T-helper 9 cell (primary cell): ENCODE data around the gene STXBP5L.
"Not testable (repeated sequence)": the region's sequence is repeated elsewhere in the genome, so short reads cannot be mapped to it uniquely, and the experiment has no call there.

ENCODE experiments used
- DNase-seq: peaks from one replicate; pipeline ENCODE4 v3.0.0-alpha.2; 2020
- total RNA-seq, 2 donors: gene quantifications; one replicate each; lab custom pipeline; 2026; lab: John Stamatoyannopoulos, UW

STXBP5L gene
- 0 reads per million in 2 donors for total RNA-seq

DNA sequence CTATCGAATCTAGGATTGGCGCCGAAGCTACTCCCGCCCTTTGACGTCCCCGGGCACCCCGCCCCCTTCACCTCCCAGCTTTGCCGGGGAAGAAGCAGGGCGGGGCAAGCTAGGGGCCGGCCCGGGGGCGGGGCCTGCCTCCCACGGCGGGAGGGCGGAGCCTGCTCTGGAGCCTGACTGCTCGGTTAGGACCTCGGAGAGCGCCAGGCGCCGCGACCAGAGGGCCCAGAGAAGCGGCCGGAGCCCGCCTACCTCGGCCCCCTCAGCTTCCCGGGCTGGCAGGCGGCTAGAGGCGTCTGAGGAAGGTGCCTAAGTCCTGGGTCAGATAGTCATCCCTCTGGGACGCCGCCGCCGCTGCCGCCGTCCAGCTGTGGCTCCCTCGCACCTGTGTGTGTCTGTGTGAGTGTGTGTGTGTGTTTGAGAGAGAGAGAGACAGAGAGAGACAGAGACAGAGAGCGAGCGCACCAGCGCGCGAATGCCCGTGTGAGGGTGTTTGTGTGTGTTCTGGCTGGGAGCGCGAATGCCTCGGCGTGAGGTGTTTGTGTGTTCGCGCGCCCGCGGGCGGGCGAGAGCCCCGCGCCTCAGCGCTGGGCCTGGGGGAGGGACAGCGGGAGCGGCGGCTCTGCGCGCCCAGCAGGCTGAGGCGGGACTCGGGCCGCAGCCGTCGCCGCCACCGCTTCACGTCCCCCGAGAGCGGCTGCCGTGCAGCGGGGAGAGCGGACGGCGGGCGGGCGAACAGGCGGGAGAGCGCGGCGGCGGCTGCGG lies at the start of gene STXBP5L:
TSS of gene STXBP5L (plus strand) at position 176 of the 765 bp plus-strand sequence. CDS start 1,374 bp downstream, outside the sequence.
- no peak for DNase-seq

DNA sequence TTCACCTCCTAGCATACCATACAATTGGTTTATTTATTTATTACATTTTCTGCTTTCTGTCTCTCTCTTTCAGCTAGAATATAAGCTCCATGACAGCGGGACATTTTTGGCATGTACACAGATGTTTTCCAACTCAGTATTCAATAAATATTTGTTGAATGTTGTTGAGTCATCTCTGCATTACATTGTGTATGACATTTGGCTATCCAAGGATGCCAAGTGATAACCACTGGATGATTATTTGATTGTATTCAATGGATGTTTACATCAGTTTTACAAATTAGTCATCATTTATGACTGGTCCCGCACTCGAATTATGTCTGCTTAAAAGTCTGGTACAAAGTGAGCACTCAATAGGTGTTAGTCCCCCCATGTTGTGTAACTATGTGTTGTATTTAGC lies 49.5 kb upstream of the STXBP5L start:
- DNase-seq = no peak

DNA sequence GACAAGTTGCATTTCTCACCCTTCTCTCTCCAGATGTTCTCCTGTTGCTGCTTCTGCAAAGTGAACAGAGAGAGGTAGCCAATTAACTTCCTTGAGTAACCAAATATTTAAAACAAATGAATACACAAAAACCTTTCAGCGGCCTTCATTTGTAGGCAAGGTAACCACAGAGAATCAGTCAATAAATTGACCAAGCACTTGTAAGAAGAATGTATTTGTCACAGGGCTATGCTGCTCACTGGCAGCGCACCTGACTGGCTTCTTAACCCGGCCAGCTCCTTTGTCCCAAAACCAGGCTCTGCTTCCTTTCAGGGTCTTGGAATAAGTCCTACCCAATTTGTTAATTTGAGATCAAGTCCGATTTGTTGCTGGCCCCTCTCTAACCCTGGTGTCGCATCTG lies 43.5 kb upstream of the STXBP5L start:
- DNase-seq = no peak

DNA sequence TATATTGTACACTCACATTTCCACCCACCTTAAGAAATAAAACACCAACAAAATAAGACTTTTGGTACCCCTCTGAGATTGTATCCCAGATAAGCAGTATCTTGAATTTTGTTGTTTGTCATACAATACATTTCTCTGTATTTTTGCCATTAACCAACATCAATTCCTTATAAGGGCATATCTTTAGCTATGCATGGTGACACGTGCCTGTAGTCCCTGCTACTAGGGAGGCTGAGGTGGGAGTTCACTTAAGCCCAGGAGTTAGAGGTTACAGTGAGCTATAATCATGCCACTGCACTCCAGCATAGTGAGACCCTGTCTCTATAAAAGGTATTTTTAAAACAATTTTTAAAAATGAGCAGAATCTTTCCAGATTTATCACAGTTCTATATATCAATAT lies 32.5 kb upstream of the STXBP5L start:
- no peak for DNase-seq

DNA sequence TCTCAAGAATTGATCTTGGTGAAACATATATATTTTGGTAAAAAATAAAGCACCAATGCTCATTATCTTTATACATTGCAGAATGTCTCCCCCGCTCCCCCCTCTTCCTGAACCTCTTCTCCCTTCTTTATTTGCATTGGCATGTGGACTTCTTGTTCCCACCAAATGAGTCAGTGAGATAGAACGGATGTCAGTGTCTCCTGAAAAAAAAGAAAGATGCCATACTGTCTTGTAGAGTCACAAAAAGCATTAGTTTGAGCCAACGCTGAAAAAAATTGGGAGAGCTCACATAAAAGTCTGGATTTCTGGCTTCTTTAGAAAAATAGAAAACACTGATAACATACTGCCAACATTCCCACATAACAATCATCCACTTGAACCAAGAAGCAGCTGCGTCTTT lies 32.0 kb upstream of the STXBP5L start:
- DNase-seq = no peak

DNA sequence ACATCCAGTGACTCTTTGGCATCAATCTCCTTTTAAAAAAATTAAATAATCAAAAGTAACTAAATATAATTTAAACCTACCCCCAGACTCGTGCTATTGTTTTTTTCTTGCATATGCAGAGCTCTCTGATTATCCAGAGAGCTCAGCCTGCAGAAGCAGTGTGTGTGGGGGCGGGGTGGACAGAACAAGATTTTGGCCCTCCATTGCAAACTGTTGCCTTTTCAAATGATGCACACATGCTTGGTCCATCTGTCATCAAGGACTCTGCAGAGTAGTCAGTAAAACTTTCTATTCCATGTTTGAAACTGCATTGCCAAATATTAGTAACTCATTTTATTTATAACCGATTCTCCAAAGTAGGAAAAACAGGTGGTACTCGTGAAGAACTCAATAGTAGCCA lies 28.6 kb upstream of the STXBP5L start:
- DNase-seq = no peak

DNA sequence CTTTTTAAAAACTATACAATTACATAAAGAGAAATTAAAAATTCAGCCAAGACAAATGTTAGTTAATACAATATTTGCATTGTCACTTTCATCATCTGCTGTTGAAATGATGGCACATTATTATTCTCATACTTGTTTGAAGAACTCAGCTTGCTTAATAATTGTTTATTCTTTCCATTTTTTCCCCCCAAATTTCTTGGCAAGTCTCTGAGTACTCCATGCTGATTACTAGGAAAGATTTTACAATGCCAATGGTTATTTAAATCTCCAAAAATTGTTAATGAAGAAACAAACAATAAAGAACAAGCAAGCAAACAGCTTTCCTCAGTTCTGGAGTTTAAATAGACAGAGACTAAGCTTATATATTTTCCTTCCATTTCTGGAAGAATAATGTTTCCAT lies 15.1 kb upstream of the STXBP5L start:
- no peak for DNase-seq

DNA sequence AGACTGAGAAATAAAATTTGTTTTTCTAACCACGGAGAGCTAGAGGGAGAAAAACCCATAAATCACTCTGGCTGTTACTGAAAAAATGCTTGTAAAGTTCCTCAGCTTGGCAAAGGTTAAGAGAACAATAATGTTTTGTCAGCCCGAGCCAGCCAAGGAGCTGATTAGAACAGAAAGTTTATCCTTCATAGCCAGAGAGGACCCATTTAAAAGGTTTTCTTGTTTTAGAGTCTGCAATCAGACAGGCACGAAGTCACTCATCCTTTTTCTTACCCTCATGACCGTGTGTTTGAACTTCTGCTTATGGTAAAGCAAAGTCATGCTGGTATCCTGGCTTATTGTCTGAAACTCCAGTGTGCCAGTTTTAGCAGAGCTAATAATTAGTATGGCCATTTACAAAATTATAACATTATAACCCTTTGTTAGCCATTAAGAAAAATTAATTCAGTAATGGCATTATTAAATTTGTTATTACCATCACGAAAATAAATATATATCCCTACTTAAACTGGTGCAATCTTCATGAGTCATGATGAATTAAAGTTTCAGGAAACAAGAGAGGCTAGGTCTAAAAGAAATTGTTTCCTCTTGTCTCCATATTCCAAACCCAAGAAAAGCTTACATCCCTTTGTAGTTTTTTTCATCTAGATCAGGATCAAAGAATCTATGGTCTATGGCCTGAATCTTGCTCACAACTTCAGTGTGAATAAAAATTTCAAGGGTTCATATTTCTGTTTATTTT lies 13.5 kb upstream of the STXBP5L start:
- no peak for DNase-seq

DNA sequence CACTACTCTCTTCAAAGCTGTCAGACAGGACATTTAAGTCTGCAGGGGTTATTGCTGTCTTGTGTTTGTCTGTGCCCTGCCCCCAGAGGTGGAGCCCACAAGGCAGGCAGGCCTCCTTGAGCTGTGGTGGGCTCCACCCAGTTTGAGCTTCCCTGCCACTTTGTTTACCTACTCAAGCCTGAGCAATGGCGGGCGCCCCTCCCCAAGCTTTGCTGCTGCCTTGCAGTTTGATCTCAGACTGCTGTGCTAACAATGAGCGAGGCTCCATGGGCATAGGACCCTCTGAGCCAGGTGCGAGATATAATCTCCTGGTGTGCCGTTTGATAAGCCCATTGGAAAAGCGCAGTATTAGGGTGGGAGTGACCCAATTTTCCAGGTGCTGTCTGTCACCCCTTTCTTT lies 6.3 kb upstream of the STXBP5L start:
- DNase-seq = not testable (repeated sequence)

DNA sequence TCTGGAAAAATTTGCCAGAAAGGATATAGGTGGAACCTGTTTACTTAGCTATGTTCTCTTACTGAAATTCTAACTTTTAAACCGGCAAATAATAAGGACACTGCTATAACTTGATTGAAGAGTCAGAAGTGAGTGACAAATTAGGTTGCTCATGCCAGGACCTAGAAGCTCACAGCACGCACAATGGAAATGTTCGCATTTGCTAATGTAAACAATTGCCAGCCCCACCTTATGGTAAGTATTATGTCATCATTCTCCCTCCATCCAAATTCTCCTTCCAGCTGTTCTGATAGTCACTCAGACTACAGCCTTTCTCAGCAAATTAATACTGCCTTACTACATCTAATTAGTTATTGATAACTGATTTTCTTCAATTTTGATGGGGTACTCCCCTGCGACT lies 4.8 kb upstream of the STXBP5L start:
- no peak for DNase-seq

DNA sequence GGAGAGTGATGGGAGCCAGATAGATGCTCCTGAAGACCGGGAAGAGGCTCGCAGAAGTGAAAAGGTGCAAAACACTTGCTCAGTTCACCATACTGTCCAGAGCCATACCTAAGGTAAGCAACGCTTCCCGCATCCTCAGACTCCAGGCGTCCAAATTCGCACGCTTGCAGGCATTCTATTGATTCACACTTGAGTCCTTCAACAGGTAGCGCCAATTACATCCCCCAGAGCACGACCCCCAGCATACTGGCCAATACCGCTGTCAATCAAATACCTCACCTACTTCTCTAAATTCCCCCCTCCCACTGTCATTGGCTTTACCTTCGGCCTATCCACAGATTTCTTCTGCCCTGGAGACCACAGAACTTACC lies 361 bp upstream of the STXBP5L start:
- no peak for DNase-seq

DNA sequence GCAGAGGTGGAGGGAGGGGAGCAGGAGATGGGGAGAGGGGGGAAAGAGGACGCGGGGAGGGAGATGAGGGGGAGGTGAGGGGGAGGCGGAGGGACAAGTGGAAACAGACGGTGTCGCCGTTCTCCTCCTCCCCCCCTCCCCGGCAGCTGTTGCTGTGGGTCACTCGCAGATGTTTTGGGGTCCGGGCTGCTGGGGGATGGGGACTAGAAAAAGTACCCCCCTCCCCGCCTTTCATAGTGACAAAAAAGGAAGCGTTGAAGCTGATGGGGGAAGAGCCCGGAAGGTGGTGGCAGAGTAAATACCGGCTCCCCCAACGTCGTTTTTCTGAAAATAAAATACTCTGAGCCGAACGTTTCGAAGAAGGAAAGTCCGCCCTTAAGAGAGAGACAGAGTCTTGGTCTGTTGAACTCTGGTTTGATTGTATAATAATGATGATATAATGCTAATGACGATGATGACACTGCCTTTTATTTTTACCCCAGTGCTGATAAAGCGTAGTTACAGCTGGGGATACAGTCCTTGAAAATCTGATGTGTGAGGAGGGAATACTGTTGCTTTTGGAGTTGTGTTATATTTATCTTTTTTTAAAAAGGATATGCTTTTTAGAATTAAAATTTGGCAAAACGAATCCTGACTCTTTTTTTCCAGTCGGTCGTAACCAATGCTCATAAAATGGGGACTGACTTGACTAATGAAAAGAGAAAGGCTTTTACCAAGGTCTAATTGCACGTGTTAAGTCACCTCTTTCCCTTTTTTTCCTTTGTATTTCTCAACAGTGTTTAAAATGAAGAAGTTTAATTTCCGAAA lies 993 bp downstream of the STXBP5L start:
- no peak for DNase-seq

DNA sequence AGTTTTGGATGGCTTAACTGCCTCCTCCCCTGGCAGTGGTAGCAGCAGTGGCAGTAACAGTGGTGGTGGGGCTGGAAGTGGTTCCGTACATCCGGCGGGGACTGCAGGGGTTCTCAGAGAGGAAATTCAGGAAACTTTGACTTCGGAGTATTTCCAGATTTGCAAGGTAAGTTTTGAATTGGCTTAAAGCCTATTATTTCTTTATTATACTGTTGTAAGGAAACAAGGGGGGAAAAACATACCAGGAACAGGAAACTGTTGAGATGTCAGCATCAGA lies 1.5 kb downstream of the STXBP5L start:
- DNase-seq = no peak

DNA sequence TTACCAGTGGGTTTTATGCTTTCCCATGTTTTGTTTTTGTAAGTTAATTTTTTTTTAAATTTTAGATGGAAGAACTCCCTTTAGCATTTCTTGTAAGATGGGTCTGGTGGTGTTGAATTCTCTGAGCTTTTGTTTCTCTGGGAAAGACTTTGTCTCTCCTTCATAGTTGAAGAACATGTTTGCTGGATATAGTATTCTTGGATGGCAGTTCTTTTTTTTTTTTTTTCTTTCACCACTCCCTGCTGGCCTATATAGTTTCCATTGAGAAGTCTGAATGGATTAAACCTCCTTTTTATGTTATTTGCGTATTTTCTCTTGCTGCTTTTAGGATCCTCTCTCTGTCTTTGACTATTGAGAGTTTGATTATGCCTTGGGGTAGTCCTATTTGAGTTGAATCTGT lies 18.1 kb downstream of the STXBP5L start:
- DNase-seq = no peak

DNA sequence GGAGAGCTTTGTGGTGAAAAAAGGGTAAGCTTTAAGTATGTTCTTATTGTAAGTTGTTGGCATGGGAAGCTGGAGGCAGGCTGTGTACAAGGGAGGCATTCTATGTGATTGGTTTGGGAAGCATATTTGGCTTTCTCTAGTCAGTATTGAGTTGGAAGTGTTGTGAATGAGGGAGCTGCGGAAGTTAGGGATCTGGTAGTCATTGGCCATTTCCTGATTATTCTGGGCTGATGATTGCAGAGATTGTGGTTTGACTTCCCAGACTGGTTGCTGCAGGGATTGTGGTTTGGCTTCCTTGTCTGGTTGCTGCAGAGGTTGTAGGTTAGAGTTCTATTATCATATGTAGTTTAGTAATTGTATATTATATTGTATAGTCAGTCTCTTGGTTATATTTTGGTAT lies 21.0 kb downstream of the STXBP5L start:
- DNase-seq = no peak

DNA sequence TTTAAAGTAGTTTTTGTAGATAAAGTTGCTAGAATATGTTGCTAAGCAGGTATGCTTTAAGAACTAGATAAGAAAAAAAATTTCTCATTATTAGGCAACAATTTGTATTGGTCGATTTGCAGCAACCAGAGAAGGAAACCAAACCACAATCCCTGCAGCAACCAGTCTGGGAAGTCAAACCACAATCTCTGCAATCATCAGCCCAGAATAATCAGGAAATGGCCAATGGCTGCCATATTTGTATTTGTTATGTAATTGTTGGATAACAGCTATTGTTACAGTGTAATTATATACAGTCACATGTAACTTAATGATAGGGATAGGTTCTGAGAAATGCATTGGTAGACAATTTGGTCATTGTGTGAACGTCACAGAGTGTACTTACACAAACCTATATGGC lies 23.6 kb downstream of the STXBP5L start:
- no peak for DNase-seq

DNA sequence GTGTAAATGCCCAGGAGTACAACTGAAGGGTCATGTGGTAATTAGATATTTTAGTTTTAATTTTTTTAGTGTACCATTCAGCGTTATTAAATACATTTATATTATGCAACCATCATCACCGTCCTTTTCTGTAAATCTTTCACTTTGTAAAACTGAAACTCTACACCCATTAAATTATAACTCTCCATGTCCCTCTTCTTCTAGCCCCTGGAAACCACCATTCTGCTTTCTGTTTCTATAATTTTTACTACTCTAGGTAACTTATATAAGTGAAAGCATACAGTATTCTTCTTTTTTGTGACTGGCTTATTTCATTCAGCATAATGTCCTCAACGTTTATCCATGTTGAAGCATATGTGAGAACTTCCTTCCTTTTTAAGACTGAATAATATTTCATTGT lies 48.1 kb downstream of the STXBP5L start:
- DNase-seq = no peak

DNA sequence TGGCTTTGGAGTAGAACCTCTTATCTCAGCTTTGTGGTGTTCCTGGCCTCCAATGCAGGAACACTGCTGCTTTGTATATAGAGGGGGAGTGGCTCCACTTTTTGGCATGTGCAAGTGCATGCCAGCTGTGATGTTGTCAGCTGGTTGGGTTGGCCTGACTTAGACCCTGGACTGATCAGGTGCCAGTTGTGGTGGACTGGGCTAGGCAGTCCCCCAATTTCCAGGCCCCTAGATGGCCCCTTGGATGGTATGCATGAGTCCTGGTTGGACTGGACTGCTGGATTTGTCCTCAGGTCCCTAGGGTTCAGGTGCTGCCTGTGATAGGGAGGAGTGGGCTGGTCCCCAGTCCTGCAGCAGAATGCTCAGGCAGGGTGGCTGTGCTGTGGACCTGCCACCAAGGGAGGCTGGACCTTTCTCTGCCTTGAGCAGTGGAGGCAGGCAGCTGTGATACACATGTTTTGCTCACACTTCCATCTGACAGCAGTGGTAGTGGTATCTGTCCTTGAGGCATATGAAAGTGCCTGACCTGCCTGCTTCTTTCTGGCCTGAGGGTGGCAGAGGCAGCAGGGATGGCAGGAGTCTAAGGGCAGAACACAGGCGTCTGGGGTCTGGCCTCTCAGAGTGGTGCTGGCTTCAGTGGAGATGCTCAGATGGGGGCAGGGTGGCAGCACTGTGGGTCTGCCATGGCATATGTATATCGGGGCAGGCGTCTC lies 74.8 kb downstream of the STXBP5L start:
- DNase-seq = no peak

DNA sequence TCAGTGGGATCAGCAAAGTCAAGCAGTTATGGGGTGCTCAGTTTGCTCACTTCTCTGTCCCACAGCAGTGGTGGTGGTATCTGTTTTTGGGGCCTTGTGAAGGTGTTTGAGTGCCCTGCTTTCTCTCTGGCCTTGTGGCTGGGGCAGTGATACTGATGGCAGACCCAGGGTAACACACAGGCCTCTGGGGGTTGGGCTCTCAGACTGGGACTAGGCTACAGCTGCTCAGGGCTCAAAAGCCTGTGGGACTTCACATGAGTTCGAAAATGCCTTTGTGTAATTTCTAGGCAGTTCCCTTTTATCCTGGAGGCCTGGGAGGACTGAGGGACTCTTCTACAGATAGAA lies 75.3 kb downstream of the STXBP5L start:
- DNase-seq = no peak

DNA sequence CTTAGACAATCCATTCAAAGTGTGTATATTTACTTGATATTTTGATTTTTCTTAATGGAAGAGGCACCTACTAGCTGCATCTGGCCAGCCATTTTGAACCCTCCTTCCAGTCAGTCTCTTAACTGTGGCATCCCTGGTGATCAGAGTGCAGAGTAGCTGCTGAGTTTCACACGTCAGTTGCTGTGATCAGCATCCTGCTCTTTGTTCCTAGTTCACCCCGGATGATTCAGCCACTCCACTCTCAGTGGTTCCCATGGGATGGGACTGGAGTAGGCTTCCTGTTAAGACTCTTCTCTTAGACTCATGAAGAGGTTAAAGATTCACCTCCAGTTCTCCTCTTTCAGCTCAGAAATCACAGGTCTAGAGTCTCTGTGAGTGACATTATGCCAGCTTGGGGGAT lies 75.8 kb downstream of the STXBP5L start:
- no peak for DNase-seq

DNA sequence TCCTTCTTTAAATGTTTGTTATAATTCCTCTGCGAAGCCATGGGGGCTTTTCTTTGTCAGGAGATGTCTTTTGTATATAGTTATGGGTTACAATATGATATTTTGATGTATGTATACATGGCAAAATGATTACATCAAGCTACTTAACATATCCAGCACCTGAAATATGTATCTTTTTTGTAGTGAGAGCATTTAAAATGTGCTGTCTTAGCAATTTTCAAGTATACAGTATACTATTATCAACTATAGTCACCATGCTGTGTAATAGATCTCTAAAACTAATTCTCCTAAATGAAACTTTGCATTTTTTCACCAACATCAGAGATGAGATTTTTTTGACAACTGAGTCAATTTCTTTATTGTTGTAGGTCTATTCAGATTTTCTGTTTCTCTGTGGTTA lies 77.2 kb downstream of the STXBP5L start:
- no peak for DNase-seq

DNA sequence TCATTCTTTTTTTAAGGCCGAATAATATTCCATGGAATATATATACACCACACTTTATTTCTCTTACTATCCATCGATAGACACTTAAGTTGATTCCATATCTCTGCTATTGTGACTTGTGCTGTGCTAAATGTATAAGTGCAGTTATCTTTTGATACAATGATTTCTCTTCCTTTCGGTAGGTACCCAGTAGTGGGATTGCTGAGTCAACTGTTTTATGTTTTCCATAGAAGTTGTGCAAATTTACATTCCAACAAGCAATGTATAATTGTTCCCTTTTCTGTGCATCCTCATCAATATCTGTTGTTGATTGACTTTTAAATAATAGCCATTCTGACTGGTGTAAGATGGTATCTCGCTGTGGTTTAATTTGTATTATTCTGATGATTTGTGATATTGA lies 81.0 kb downstream of the STXBP5L start:
- no peak for DNase-seq

DNA sequence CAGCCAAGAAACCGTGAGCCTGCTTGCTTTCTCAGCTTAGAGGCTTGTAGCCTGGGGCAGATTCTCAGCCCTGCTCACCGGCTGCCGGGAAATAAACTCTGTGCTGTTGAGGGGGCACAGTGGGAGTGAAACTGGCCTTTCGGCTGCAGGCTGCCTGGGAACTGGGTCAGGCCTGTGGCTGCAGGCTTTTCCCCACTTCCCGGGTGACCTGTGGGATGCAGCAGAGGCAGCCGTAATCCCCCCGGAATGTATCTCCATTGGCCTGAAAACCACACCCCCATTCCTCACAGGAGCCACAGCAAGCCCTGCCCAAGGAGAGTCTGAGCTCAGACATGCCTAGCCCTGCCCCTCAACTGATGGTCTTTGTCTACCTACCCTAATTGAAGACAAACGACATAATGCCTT lies 110.9 kb downstream of the STXBP5L start:
- DNase-seq = no peak
